Measurements from ENCODE around the gene SLC47A1. TPM values are rescaled to one million over a fixed set of nuclear protein-coding genes. Genes with fewer than 3 reads are reported as not detected.

Gene SLC47A1
- total and polyA plus RNA-seq, 9 of the 15 experiments (the other 6 are each of a cell fraction or from before 2014, with no cell fraction given) = not detected

DNA sequence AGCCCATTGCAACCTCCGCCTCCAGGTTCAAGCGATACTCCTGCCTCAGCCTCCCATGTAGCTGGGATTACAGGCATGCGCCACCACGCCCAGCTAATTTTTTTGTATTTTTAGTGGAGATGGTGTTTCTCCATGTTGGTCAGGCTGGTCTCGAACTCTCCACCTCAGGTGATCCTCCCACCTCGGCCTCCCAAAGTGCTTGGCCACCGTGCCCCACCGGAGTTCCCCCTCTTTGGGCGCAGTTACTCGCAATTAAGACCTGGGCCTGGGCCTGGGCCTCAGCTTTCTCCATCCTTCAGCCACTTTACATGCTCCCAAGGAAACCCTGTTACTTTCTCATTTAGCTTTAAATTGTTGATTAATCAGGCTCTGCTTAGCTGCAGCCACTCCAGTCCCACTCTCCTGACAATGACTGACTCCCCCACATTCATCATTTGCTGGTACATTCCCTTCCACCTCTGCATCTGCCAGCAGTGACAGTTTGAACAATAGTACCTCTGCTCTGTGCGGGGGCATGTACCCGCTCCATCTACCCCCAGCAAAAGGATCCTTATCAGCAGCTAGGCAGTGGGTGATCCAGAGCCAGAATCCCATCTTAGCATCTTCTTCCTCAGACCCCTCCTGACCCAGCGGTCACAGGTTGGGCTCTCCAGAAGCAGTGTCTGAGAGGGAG is 47.2 kb upstream of the SLC47A1 start:
- H2AFZ ChIP-seq (ENCODE audit: low read depth, low read length) = no peak overlapping the region
- no peak for FAIRE-seq
- BruUV-seq (replicated peaks) = no TSS peak
- no peaks in the 10 kb centered on the region for H3K9me1 ChIP-seq (ENCODE audit: control insufficient read depth, insufficient read depth, low read length)
- ChIA-PET POLR2A (interaction anchor here (0.6 kb wide), 1 partner anchor 1534 kb away, joined by 4 read pairs; no protein-coding TSS in a partner anchor), CTCF (ENCODE audit: low intra/inter-chr PET ratio) (no interaction called here)
- no peaks in the 10 kb centered on the region; the same call in 1 of the 2 replicates for H4K20me1 ChIP-seq (replicated peaks; ENCODE audit: control insufficient read depth, insufficient read depth, low read length)
- no peak for DNase-seq (ENCODE audit: extremely low read depth in 1 of 4, low spot score in 3 of 4)
- no peak overlapping the region for H3K4me3 ChIP-seq
- no peaks in the 10 kb centered on the region for H3K79me2 ChIP-seq (ENCODE audit: control insufficient read depth, insufficient read depth, low read length)
- intact Hi-C loops (cut with micrococcal nuclease) = no loop called here
- no peaks in the 10 kb centered on the region for H3K36me3 ChIP-seq (ENCODE audit: control insufficient read depth, insufficient read depth, low read length)
- H3K9ac ChIP-seq (ENCODE audit: insufficient read depth in 1 of 2, low read depth in 2 of 2, low read length in 2 of 2) = no peak overlapping the region
- in situ Hi-C loops (cut with MboI) = no loop called here
- no peak overlapping the region for H3K27ac ChIP-seq (ENCODE audit: extremely low read depth, low read depth, low read length)
- no peak for ATAC-seq
- H3K27me3 ChIP-seq (ENCODE audit: control insufficient read depth in 2 of 2, insufficient read depth in 2 of 2, low read length in 2 of 2) = peaks cover 9 to 26% of the 10 kb centered on the region in 2 experiments
- no peaks in the 10 kb centered on the region for H3K9me3 ChIP-seq (replicated peaks; ENCODE audit: control insufficient read depth, insufficient read depth, low read depth, low read length)
- no peaks in the 10 kb centered on the region for H3K4me1 ChIP-seq (replicated peaks in 1 of 2; ENCODE audit: control insufficient read depth in 2 of 2, insufficient read depth in 2 of 2, low read length in 2 of 2)
- H3K4me2 ChIP-seq (ENCODE audit: insufficient read depth, low read length) = no peak overlapping the region
- WGBS (ENCODE audit: insufficient coverage, low coverage, missing lambda C conversion rate) = 3% methylated on average over 13 of the region's 13 CpGs
- TF ChIP-seq, protein P1, sequence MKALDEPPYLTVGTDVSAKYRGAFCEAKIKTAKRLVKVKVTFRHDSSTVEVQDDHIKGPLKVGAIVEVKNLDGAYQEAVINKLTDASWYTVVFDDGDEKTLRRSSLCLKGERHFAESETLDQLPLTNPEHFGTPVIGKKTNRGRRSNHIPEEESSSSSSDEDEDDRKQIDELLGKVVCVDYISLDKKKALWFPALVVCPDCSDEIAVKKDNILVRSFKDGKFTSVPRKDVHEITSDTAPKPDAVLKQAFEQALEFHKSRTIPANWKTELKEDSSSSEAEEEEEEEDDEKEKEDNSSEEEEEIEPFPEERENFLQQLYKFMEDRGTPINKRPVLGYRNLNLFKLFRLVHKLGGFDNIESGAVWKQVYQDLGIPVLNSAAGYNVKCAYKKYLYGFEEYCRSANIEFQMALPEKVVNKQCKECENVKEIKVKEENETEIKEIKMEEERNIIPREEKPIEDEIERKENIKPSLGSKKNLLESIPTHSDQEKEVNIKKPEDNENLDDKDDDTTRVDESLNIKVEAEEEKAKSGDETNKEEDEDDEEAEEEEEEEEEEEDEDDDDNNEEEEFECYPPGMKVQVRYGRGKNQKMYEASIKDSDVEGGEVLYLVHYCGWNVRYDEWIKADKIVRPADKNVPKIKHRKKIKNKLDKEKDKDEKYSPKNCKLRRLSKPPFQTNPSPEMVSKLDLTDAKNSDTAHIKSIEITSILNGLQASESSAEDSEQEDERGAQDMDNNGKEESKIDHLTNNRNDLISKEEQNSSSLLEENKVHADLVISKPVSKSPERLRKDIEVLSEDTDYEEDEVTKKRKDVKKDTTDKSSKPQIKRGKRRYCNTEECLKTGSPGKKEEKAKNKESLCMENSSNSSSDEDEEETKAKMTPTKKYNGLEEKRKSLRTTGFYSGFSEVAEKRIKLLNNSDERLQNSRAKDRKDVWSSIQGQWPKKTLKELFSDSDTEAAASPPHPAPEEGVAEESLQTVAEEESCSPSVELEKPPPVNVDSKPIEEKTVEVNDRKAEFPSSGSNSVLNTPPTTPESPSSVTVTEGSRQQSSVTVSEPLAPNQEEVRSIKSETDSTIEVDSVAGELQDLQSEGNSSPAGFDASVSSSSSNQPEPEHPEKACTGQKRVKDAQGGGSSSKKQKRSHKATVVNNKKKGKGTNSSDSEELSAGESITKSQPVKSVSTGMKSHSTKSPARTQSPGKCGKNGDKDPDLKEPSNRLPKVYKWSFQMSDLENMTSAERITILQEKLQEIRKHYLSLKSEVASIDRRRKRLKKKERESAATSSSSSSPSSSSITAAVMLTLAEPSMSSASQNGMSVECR (CRISPR knock-in tag; IDR thresholded peaks at IDR 0.05) = no peak
- TF ChIP-seq SRSF3 (IDR thresholded peaks at IDR 0.05; ENCODE audit: insufficient read depth, low read length) = no peak
- TF ChIP-seq ELF2 (CRISPR knock-in tag; IDR thresholded peaks at IDR 0.05) = no peak
- TF ChIP-seq POU5F1 (IDR thresholded peaks at IDR 0.05; ENCODE audit: borderline replicate concordance, low read depth, low read length, partially characterized antibody) = no peak
- no peak for TF ChIP-seq SIX5 (IDR thresholded peaks at IDR 0.05; ENCODE audit: borderline replicate concordance in 1 of 2, insufficient read depth in 1 of 2, low read depth in 1 of 2, low read length in 2 of 2)
- TF ChIP-seq TAF1 (IDR thresholded peaks at IDR 0.05; ENCODE audit: control insufficient read depth, extremely low read depth, insufficient read depth, low read length, severe bottlenecking) = no peak
- TF ChIP-seq, protein P2, sequence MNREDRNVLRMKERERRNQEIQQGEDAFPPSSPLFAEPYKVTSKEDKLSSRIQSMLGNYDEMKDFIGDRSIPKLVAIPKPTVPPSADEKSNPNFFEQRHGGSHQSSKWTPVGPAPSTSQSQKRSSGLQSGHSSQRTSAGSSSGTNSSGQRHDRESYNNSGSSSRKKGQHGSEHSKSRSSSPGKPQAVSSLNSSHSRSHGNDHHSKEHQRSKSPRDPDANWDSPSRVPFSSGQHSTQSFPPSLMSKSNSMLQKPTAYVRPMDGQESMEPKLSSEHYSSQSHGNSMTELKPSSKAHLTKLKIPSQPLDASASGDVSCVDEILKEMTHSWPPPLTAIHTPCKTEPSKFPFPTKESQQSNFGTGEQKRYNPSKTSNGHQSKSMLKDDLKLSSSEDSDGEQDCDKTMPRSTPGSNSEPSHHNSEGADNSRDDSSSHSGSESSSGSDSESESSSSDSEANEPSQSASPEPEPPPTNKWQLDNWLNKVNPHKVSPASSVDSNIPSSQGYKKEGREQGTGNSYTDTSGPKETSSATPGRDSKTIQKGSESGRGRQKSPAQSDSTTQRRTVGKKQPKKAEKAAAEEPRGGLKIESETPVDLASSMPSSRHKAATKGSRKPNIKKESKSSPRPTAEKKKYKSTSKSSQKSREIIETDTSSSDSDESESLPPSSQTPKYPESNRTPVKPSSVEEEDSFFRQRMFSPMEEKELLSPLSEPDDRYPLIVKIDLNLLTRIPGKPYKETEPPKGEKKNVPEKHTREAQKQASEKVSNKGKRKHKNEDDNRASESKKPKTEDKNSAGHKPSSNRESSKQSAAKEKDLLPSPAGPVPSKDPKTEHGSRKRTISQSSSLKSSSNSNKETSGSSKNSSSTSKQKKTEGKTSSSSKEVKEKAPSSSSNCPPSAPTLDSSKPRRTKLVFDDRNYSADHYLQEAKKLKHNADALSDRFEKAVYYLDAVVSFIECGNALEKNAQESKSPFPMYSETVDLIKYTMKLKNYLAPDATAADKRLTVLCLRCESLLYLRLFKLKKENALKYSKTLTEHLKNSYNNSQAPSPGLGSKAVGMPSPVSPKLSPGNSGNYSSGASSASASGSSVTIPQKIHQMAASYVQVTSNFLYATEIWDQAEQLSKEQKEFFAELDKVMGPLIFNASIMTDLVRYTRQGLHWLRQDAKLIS (CRISPR knock-in tag; IDR thresholded peaks at IDR 0.05) = no peak
- TF ChIP-seq, protein P3, sequence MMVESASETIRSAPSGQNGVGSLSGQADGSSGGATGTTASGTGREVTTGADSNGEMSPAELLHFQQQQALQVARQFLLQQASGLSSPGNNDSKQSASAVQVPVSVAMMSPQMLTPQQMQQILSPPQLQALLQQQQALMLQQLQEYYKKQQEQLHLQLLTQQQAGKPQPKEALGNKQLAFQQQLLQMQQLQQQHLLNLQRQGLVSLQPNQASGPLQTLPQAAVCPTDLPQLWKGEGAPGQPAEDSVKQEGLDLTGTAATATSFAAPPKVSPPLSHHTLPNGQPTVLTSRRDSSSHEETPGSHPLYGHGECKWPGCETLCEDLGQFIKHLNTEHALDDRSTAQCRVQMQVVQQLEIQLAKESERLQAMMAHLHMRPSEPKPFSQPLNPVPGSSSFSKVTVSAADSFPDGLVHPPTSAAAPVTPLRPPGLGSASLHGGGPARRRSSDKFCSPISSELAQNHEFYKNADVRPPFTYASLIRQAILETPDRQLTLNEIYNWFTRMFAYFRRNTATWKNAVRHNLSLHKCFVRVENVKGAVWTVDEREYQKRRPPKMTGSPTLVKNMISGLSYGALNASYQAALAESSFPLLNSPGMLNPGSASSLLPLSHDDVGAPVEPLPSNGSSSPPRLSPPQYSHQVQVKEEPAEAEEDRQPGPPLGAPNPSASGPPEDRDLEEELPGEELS (CRISPR knock-in tag; IDR thresholded peaks at IDR 0.05; ENCODE audit: borderline replicate concordance) = no peak
- no peak for TF ChIP-seq ZFPM2 (CRISPR knock-in tag; IDR thresholded peaks at IDR 0.05)
- no peak for TF ChIP-seq GABPB1 (CRISPR knock-in tag; IDR thresholded peaks at IDR 0.05)

Measured in K562 (cell line).